GM18505 (cell line): Measurements from ENCODE around the gene SHLD3.
"Not testable (repeated sequence)": the region's sequence is repeated elsewhere in the genome, so short reads cannot be mapped to it uniquely, and the experiment has no call there.

Experiments used
- ATAC-seq: cut with Tn5 transposase; IDR thresholded peaks from one replicate; pipeline ENCODE4 v1.9.1; 2021; ENCODE audit not compliant: unreplicated experiment
- POLR2A ChIP-seq: IDR thresholded peaks from 4 replicates; pipeline ENCODE4 v1.6.1; 2011; ENCODE audit warnings: borderline replicate concordance; ENCODE audit not compliant: insufficient read depth, insufficient read length; ENCODE audit errors: extremely low read depth

The SHLD3 gene

GRCh38 chr5:65624571-65625555, at the start of gene SHLD3, which contains the start of gene TRAPPC13:
Gene SHLD3 (plus strand): TSS chr5:65625027. CDS start chr5:65629588, 4,561 bp downstream.
Gene TRAPPC13 (plus strand): TSS chr5:65625027. CDS start chr5:65625061, 34 bp downstream.
- peak; percentile 74 for TF ChIP-seq POLR2A
- peak; percentile 69 for ATAC-seq

GRCh38 chr5:65577141-65577540, 47.7 kb upstream of the SHLD3 start:
- no peak for TF ChIP-seq POLR2A
- ATAC-seq, result no peak

DNA sequence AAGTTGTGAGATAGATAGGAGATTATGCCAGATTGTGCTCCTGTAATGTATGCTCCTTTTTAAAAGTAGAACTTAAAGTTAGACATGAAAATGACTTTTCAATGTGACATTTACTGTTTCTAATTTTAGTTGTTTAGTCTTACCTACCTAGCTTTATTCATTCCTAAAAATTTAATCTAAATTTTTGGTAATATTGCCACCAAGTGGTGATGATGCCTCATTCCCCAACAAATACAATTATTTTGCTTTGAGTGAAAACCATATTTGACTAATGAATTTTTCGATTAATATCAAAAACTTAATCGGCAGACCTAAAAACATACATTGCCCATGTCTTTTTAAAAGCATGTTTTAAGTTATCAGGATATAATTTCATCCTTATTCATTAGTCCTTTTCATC, 36.1 kb upstream of the SHLD3 start:
- TF ChIP-seq POLR2A, result no peak
- no peak for ATAC-seq

DNA sequence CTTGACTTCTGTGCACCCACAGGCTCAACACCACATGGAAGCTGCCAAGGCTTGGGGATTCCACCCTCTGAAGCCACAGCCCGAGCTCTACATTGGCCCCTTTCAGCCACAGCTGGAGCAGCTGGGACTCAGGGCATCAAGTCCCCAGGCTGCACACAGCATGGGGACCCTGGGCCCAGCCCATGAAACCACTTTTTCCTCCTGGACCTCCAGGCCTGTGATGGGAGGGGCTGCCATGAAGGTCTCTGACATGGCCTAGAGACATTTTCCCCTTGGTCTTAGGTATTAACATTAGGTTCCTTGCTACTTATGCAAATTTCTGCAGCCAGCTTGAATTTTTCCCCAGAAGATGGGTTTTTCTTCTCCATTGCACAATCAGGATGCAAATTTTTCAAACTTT, 23.1 kb upstream of the SHLD3 start:
- ATAC-seq, result not testable (repeated sequence)

DNA sequence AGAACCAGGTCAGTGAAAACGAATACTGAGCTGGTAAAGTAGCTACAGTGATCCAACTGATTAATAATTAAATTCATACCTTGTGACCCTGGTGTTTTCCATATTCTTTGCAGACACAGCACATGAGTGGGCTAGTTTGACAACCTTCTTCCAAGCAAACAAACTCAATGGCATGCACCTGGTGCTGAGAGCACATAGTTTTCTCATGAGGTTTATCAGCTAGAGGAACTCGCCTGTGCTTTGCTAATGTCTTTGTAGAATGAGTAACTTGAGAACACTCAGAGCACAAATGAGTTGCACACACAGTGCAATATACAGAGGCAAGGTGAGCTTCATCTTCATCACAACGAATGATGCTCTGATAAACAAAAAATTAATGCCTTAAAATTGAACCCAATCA, 13.3 kb upstream of the SHLD3 start:
- no peak for TF ChIP-seq POLR2A
- ATAC-seq, result no peak

- no peak for TF ChIP-seq POLR2A
These were observed 12.4 kb upstream of the SHLD3 start for GRCh38 chr5:65612298-65612907.

DNA sequence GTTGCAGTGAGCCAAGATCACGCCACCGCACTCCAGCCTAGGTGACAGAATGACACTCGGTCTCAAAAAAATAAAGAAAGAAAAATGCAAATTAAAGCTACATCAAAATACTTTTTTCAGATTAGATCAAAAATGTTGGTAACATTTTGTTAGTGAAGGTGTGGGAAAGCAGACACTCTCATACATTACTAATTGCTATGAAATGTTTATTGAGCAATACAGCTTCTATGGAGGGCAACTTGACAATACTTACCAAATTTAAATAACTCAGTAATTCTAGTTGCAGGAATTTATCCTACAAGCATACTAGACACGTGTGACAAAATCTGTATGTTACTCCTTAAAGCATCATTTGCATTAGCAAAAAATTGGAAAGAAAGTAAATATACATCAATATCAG, 4.8 kb upstream of the SHLD3 start:
- TF ChIP-seq POLR2A, result no peak
- ATAC-seq, result no peak

More at GRCh38 chr5:65612298-65612907, 12.4 kb upstream of the SHLD3 start:
- ATAC-seq, result no peak

- ATAC-seq, result not testable (repeated sequence)
These were observed 2.9 kb upstream of the SHLD3 start for GRCh38 chr5:65621961-65622360.

DNA sequence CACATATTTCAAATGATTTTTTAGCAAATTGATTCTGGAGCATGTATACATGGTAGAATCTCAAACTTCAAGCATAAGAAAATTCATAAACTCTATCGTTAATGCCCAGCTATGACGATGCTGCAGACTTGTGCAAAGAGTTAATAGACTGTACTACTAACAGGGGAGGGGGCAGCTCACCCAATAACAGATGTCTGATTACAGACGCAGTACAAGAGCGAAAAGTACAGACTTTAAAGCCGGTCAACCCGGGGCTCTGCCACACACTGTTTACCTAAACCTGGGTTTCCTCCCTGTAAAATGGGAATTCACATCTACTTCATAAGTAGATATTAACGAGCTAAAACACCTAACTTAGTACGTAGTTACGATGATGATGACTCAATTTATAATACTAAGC, 1.3 kb upstream of the SHLD3 start:
- no peak for ATAC-seq
- TF ChIP-seq POLR2A, result no peak

DNA sequence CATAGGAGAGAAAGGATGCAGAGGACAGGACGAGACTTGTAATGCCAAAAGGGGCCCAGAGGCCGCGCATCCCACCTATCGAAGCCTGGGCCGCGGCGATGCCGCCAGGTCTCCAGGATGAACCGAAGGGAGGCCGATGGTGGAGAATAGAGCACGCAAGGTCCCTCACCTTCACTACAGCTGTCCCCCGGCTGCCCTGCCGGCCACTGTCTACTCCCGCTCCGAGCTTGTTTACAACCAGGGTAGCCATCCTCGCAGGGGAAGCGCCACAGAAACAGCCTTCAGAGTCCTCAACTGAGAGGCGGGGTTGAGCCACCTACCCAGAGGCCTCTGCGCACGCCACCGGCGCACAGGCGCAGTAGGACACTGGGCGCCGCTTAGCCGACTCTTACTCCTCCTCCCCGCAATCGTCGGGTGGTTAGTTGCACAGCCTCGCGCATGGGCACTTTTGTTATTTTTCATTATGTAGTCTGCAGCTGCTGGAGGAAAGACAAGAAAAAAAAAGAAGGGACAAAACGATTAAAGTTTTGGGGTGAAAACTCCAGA, 729 bp upstream of the SHLD3 start, which contains the start of gene TRIM23:
TRIM23 (minus strand) TSS at position 309 of the 546 bp plus-strand sequence; CDS start at position 250, 59 bp downstream.
- ATAC-seq, result peak; percentile 96

GRCh38 chr5:65625743-65626142, 916 bp downstream of the SHLD3 start:
- no peak for ATAC-seq
- no peak for TF ChIP-seq POLR2A

More for the DNA sequence above, 729 bp upstream of the SHLD3 start, which contains the start of gene TRIM23:
- TF ChIP-seq POLR2A, result peak; percentile 79

DNA sequence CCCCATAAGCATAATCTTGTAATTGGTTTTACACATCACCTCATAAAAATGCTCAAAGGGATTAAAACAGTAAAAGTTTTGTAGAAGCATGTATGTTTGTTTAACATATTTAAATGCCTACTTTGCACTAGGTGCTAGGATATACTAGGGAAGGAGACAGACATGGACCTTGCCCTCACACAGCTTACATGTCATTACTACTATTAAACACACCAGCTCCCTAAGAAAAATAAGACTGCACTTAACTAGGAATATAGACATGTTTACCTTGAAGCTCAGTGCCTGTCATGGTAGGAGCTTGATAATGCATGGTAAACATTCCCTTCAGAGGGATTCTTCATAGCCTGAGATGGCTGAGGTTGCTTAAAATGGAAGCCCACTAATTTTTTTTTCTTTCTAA, 6.2 kb downstream of the SHLD3 start:
- no peak for ATAC-seq
- no peak for TF ChIP-seq POLR2A

GRCh38 chr5:65640240-65640639, 15.4 kb downstream of the SHLD3 start:
- ATAC-seq, result no peak
- TF ChIP-seq POLR2A, result no peak
